ENCODE results near the gene HSPB6.

DNA sequence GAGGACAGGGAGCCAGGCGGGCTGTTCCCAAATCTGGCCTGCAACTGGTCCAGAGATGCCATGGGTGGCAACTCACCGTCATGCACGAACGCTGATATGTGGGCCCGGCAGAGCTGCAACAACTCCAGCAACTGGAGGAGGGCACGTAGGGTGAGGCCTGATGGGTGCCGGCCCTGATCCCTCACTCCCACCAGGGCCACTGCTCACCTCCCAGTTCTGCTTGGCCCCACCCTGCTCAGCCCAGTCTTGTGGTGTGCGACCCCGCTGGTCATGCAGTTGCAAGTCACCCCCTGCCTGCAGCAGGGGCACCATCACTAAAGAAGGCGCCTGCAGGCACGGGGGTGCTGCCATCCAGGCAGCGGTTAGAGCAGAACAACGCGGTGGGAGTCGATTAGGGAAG is 35.5 kb upstream of the HSPB6 start:
- TF ChIP-seq EZH2phosphoT487 (conservative IDR thresholded peaks at IDR 0.05; ENCODE audit: low read length), result no peak
- TF ChIP-seq, protein P1, sequence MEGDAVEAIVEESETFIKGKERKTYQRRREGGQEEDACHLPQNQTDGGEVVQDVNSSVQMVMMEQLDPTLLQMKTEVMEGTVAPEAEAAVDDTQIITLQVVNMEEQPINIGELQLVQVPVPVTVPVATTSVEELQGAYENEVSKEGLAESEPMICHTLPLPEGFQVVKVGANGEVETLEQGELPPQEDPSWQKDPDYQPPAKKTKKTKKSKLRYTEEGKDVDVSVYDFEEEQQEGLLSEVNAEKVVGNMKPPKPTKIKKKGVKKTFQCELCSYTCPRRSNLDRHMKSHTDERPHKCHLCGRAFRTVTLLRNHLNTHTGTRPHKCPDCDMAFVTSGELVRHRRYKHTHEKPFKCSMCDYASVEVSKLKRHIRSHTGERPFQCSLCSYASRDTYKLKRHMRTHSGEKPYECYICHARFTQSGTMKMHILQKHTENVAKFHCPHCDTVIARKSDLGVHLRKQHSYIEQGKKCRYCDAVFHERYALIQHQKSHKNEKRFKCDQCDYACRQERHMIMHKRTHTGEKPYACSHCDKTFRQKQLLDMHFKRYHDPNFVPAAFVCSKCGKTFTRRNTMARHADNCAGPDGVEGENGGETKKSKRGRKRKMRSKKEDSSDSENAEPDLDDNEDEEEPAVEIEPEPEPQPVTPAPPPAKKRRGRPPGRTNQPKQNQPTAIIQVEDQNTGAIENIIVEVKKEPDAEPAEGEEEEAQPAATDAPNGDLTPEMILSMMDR (IDR thresholded peaks at IDR 0.05; ENCODE audit: insufficient read depth, low read length, poor library complexity, severe bottlenecking), result no peak

All from SU-DHL-6 (cell line).